ENCODE data around the gene RNU6-1.

RNU6-1 gene

GRCh38 chr15:67820992-67821783 is 18.7 kb downstream of the RNU6-1 start:
- no peak for DNase-seq (ENCODE audit: low spot score)

DNA sequence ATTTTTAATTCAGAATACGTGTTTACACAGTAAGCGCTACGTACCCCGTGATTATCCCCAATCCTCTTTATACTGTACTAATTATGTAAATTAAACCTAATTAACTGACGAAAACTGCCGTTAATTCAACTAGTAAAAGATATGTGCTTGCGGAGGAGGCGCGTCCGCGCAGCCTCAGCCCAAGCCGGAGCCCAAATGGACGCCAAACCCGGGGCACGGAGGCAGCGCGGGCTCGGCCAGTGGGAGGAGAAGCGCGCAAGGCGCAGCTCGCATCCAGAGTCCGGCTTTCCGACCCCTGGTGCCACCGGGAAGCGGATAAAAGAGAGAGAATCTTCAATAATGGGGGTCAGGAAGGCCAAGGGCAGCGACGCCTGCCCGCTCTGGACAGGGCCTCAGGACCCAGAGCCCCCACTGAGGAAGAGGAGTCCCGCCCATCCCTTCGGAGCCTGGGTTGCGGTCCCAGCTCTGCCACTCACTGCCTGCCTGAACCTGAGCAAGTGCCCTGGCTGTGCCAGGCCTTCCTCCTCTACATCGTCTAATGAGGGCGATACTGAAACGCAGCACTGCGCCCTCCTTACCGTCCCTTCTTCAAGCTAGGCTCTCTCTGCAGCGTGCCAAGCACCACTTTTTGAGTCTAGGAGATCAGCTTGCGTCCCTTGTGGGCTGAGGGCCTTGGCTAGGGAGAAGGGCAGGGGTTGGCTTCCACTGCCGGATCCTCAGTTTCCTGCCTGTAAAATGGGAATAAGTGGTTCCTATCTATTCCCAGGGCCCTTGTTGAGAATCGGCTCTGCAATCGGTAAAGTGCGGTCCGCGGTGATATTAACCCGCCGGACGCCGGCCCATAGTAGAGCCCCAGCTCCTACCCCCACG is 19.5 kb downstream of the RNU6-1 start:
- DNase-seq (ENCODE audit: low spot score), result no peak

DNA sequence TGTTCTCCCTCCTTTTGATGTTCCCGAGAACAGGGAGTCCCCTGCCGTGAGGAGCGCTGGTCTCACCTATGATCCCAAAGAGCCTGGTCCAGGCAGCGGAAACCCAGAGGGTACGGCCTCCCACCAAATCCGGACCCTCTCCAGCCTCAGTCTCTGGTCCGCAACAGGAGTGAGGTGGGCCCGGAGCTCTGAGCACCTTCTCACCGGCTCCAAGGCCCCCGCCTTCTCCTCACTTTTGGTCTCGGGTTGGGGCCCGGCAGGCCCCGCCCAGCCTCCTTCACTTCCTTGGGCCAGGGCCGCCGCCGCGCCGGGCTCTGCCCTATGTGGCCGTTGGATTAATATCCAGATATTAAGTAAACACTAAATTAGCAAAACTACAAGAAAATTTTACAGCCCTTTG is 20.2 kb downstream of the RNU6-1 start:
- DNase-seq (ENCODE audit: low spot score), result no peak

DNA sequence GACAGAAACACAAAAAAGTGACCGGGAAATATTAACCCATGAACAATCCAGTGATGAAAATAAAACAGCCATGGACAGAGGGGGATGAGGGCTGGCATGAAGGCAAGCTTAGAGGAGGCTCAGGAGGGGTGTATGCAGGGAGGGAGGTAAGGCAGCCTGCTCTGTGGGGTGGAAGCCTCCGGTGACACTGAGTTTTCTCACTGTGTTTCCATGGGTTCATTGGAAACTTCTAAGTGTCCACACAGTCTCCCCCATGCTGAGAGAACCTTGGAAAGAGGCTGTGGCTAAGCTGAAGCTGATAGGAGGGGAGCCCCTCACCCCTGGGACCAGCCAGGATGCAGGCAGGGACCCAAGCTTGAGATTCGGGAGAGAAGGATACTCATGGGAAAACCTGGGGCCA is 21.4 kb downstream of the RNU6-1 start:
- no peak for DNase-seq (ENCODE audit: low spot score)

DNA sequence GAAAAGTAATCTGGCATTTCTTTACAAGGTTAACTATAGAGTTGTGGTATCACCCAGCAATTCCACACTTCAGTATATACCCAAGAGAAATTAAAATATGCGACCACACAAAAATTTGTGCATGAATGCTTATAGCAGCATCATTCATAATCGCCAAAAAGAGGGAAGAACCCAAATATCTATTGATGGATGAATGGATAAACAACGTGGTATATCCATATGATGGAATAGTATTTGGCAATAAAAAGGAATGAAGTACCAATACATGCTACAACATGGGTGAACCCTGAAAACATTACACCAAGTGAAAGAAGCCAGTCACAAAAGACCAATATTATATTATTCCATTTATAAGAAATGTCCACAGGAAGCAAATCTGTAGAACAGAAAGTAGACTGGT is 23.2 kb downstream of the RNU6-1 start:
- DNase-seq (ENCODE audit: low spot score), result no peak

- no peak for DNase-seq (ENCODE audit: low spot score)
Observed at GRCh38 chr15:67815036-67815592, 24.7 kb downstream of the RNU6-1 start.

GRCh38 chr15:67813104-67813634 is 26.7 kb downstream of the RNU6-1 start:
- DNase-seq (ENCODE audit: low spot score), result no peak

DNA sequence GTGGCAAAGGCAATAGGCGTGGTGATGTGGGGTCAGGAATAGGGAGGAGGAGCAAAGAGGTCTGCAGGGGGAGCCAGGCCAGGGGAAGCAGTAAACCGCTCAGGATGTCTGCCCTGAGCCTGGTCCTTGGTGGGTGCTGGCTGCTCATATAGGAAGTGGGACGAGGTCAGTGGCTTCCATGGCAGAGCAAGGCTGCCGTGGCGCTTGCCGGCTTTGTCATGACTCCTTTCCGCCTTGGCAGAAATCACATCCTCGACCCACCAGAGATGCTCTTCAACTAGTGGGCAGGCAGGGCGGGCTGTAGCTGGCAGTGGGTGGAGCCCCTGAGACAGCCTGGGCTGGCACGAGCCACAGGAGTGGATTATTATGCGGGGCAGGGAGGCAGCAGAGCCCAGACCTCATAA is 27.6 kb downstream of the RNU6-1 start:
- DNase-seq (ENCODE audit: low spot score), result peak; percentile 42

DNA sequence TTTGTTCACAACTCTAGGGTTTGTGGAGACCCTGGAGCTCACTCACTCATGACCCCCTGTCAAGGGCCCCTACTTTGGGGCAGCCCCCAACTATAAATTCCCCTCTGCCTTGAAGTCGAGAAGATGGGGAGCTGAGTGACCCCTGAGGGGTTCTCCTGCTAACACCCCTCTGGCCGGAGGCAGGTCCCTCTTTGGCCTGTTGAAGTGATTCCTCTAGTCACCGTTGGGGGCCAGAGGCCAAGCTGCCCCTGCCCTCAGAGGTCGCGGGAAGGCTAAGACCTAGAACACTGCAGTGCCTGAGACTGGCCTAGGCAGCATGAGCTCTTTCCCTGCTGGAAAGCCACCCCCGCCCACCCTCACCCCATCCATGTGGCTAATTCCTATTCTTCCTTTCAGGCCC is 30.0 kb downstream of the RNU6-1 start:
- no peak for DNase-seq (ENCODE audit: low spot score)

- DNase-seq (ENCODE audit: low spot score), result no peak
Observed at GRCh38 chr15:67809441-67809840, 30.4 kb downstream of the RNU6-1 start.

DNA sequence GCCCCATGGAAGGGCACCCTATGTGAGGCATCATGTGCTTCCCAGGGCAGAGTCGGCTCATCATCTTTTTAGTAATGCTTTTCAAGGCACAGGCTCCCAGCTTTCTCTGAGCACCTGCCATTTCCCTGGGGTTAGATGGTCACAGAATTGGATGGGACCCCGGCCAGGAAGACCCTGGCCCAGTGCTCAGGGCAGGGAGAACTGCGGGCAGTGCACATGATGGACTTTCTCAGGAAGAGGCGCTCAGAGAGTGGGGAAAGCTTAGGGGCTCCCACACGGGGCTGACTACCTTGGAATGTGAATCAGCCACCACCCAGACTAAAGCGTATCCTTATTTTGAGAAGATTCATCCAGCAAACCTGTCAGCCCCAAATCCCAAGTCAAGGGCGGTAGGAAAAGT is 31.0 kb downstream of the RNU6-1 start:
- DNase-seq (ENCODE audit: low spot score), result no peak

DNA sequence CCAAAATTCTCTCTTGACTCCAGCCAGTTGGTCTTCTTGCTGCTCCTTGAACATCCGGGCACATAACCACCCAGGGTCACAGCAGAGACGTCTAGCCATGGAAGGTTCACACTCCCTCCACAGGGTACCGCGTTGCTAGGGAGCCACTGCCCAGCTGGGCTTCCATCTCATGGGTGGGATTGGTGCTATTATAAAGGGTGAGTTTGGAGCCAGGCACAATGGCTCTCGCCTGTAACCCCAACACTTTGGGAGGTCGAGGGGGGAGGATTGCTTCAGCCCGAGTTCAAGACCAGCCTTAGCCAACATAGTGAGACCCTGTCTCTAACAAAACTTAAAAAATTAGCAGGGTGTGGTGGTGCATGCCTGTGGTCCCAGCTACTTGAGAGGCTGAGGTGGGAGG is 32.0 kb downstream of the RNU6-1 start:
- DNase-seq (ENCODE audit: low spot score), result no peak

DNA sequence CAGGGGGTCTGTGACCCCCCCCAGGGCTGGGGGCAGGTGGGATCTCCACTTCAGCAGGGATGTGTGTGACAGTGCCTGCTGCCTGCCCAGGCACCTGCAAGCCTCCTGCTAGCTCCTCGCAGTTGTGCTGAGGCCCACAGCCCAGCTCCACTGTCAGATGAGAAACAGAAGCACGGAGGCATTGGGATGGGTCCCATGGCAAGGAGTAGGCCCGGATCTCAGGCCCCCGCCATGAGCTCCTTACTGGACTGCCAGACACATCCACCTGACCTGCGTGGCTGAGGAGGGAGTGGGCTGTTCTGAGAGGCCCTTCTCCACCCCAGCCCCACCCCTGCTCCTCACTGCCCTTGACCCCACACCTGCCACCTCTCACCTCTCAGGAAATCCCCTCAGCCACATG is 32.7 kb downstream of the RNU6-1 start:
- DNase-seq (ENCODE audit: low spot score), result no peak

DNA sequence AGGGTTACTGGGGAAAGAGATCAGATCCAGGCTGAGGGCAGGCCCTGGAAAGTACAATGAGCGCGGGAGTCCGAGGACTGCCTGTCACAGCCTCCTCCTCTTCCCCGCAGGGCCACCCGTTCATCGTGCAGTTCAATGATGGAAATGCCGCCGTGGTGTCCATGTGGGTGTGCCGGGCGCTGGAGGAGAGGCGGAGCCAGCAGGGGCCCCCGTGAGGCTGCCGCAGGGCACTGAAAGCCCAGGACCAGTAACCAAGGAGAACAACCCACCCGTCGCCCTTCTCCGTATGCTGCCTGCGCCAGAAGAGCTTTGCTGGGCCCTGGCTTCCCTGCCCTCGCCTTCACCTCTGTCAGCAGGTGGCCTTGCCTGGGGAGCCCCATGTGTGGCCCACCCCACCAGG is 33.3 kb downstream of the RNU6-1 start:
- DNase-seq (ENCODE audit: low spot score), result no peak

GRCh38 chr15:67805666-67806516 is 34.0 kb downstream of the RNU6-1 start:
- no peak for DNase-seq (ENCODE audit: low spot score)

GRCh38 chr15:67805008-67805665 is 34.7 kb downstream of the RNU6-1 start:
- no peak for DNase-seq (ENCODE audit: low spot score)

GRCh38 chr15:67803996-67804843 is 35.6 kb downstream of the RNU6-1 start:
- no peak for DNase-seq (ENCODE audit: low spot score)

GRCh38 chr15:67803299-67803698 is 36.5 kb downstream of the RNU6-1 start:
- DNase-seq (ENCODE audit: low spot score), result no peak

DNA sequence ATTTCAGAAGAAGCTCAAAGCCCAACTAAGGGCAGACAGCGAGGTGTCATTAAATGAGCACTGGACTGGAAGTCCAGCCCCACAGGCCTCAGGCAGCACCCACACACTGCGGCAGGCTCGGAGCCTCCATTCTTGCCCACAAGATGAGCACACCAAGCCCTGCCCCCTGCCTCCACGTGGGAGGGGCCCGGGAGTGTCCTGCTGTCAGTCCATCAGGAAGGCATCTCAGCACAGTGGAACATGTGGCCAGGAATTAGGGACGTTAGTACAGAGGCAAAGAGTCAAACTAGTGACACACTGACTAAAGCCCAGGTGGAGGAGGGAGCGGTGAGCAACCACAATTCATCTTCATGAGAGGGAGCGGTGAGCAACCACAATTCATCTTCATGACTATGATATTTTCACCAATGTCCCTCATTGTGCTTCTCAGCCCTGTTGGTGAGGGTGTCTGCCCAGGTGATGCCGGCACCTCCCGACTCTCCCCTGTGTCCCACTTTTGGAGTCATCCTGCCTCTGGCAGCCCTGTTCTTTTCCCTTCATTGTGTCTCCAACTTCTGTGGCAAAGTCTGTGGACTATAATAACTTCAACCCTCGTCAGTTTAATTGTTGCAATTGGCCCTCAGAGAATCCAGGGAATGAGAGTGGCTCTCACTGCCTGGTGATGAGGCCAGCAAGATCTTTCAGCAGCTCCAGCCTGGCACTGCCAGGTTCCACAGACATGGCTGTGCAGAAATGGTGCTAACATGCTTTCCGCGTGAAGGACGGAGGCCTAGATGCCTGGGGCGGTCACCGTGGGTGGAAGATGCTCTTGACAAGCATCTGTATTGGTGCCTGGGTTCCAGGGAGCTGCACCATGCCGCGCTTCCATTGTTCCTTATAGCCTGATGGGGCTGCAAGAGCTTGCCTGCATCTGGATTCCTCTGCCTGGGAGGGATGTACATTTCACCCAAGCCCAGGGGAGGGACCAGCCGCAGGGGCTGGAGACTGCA is 37.6 kb downstream of the RNU6-1 start:
- peak; percentile 50 for DNase-seq (ENCODE audit: low spot score)

Measured in SW480 (cell line).